Camera-type eye (tissue), 1 donor: ENCODE measurements around the gene AOC2. TPM values are rescaled to one million over a fixed set of nuclear protein-coding genes. Genes with fewer than 3 reads are reported as not detected.

Source experiments
- total RNA-seq: library from RNA; depleted of rRNA; stranded (reverse); fragments of >200 nt; gene quantifications from one replicate; pipeline ENCODE4 v1.2.3, GENCODE V29; 2014

Gene AOC2, protein sequence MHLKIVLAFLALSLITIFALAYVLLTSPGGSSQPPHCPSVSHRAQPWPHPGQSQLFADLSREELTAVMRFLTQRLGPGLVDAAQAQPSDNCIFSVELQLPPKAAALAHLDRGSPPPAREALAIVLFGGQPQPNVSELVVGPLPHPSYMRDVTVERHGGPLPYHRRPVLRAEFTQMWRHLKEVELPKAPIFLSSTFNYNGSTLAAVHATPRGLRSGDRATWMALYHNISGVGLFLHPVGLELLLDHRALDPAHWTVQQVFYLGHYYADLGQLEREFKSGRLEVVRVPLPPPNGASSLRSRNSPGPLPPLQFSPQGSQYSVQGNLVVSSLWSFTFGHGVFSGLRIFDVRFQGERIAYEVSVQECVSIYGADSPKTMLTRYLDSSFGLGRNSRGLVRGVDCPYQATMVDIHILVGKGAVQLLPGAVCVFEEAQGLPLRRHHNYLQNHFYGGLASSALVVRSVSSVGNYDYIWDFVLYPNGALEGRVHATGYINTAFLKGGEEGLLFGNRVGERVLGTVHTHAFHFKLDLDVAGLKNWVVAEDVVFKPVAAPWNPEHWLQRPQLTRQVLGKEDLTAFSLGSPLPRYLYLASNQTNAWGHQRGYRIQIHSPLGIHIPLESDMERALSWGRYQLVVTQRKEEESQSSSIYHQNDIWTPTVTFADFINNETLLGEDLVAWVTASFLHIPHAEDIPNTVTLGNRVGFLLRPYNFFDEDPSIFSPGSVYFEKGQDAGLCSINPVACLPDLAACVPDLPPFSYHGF
- 44.6 TPM for total RNA-seq

GRCh38 chr17:42844271-42844670, at the start of gene AOC2:
Gene AOC2 (plus strand): TSS chr17:42844580. CDS start chr17:42844627, 47 bp downstream.

DNA sequence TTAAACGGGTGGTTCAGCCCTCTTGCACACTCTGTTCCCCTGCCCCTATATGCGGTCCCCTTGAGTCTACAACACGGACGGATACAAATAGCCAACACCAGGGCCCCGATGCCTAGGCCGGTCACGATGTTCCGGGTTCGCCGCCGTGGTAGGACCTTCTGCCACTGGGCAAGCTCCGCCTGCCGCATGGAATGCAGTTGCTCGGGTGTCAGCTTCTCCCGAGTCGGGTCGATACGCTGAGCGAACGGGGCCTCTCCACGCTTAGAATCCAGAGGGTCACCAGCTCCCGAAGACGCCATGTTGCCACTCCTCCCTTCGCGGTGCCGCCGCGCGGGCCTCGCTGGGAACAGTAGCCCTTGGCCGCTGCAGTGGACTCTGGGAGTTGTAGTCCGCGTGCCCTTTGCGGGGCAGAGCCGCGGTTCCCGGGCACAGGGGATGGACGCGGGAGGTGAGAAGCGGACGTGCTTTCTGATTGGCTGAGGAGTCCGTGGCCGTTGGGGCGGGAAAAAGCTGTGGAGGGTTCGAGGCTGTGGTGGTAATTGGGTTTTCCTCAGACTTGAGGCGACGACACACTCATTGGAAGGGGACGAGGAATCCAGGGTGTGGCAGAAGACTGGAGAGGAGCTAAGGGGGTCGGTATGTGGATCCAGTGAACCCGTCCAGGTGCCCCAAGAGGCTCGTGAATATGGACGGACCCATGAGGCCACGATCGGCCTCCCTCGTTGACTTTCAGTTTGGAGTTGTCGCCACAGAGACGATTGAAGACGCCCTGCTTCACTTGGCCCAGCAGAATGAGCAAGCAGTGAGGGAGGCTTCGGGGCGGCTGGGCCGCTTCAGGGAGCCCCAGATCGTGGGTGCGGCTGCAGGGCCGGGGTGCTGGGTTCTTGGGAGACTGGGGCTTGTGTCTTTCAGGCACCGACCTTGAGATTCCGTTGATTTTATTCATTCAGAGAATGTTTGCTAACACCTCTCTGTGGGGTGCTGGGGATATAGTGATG, 45.7 kb upstream of the AOC2 start, which contains the start of the genes CNTD1 and COA3:
Gene CNTD1 (plus strand): TSS at position 479 of the 998 bp plus-strand sequence. CDS start 207 bp downstream, at position 686.
Gene COA3 (minus strand): TSS at position 322 of the 998 bp plus-strand sequence. CDS start 23 bp downstream, at position 299.

GRCh38 chr17:42832934-42833766, 11.2 kb upstream of the AOC2 start, which contains the start of gene PSME3:
Gene PSME3 (plus strand): TSS chr17:42833397. CDS start chr17:42833632, 235 bp downstream.

DNA sequence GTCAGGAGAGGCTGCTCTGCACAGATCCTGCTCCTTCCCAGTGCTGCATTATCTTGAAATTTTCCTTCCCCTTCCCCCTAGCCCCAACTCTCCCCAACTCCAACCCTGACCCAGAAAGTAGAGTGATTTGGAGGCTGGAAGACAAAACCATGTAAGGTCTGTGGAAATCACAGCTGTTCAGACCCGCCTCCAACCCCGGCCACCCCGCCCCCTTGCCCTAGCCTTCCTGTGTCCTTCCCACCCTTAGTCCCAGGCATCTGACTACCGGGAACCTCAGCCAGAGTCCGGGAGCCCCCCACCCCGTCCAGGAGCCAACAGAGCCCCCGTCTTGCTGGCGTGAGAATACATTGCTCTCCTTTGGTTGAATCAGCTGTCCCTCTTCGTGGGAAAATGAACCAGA, 6.6 kb downstream of the AOC2 start, which contains the start of gene AOC3:
Gene AOC3 (plus strand): TSS at position 246 of the 400 bp plus-strand sequence. CDS start 145 bp downstream, at position 391.

Other genes starting within 250 kb of the AOC2 start
- gene RETREG3, start 235.2 kb upstream of the AOC2 start, total RNA-seq, result 92.3 TPM
- gene TUBG1, start 234.9 kb upstream of the AOC2 start, total RNA-seq, result 28.0 TPM
- 17.0 TPM for gene TUBG2, start 185.3 kb upstream of the AOC2 start, total RNA-seq
- 20.6 TPM for gene PLEKHH3, start 167.6 kb upstream of the AOC2 start, total RNA-seq
- 1.2 TPM for gene CCR10, start 162.7 kb upstream of the AOC2 start, total RNA-seq
- gene CNTNAP1, start 162.0 kb upstream of the AOC2 start, total RNA-seq, result 20.9 TPM
- 60.3 TPM for gene EZH1, start 99.5 kb upstream of the AOC2 start, total RNA-seq
- gene RAMP2, start 83.4 kb upstream of the AOC2 start, total RNA-seq, result 26.2 TPM
- gene VPS25, start 71.1 kb upstream of the AOC2 start, total RNA-seq, result 48.2 TPM
- 0.33 TPM for gene WNK4, start 64.0 kb upstream of the AOC2 start, total RNA-seq
- 52.7 TPM for gene COA3, start 45.9 kb upstream of the AOC2 start, total RNA-seq
- not detected for gene CNTD1, start 45.7 kb upstream of the AOC2 start, total RNA-seq
- gene BECN1, start 20.3 kb upstream of the AOC2 start, total RNA-seq, result 76.0 TPM
- 49.4 TPM for gene PSME3, start 11.2 kb upstream of the AOC2 start, total RNA-seq
- gene AOC3, start 6.6 kb downstream of the AOC2 start, total RNA-seq, result 18.6 TPM
- gene G6PC1, start 56.2 kb downstream of the AOC2 start, total RNA-seq, result not detected
- 22.0 TPM for gene AARSD1, start 119.9 kb downstream of the AOC2 start, total RNA-seq
- gene PTGES3L, start 135.5 kb downstream of the AOC2 start, total RNA-seq, result 4.0 TPM
- gene RUNDC1, start 136.0 kb downstream of the AOC2 start, total RNA-seq, result 16.8 TPM
- gene RPL27, start 153.8 kb downstream of the AOC2 start, total RNA-seq, result 706 TPM
- gene IFI35, start 162.2 kb downstream of the AOC2 start, total RNA-seq, result 9.0 TPM
- gene VAT1, start 177.8 kb downstream of the AOC2 start, total RNA-seq, result 73.2 TPM
- 8.2 TPM for gene RND2, start 180.7 kb downstream of the AOC2 start, total RNA-seq